SKM-1 (cell line): ENCODE measurements around the gene C2CD3.
A peak's percentile ranks its signal among the peaks of the same experiment; 100 is the strongest.

Experiments used
- DNase-seq: peaks from one replicate; lab custom pipeline; 2025; ENCODE audit not compliant: unreplicated experiment; lab: John Stamatoyannopoulos, UW

Gene C2CD3

GRCh38 chr11:74170694-74171629, at the start of gene C2CD3, which contains the start of gene PPME1:
TSS of gene C2CD3 (minus strand) at chr11:74171002. CDS start at chr11:74170792, 210 bp downstream.
TSS of gene PPME1 (plus strand) at chr11:74171289. CDS start at chr11:74171422, 133 bp downstream.
- peak; percentile 98 for DNase-seq

GRCh38 chr11:74220376-74220775, 49.6 kb upstream of the C2CD3 start:
- no peak for DNase-seq

GRCh38 chr11:74212533-74212932, 41.7 kb upstream of the C2CD3 start:
- no peak for DNase-seq

- DNase-seq = no peak
These were observed 37.7 kb upstream of the C2CD3 start for GRCh38 chr11:74208507-74208906.

- DNase-seq = no peak
These were observed 35.9 kb upstream of the C2CD3 start for GRCh38 chr11:74206746-74207145.

GRCh38 chr11:74205181-74205580, 34.4 kb upstream of the C2CD3 start:
- no peak for DNase-seq

- no peak for DNase-seq
These were observed 33.9 kb upstream of the C2CD3 start for GRCh38 chr11:74204701-74205100.

- no peak for DNase-seq
These were observed 33.2 kb upstream of the C2CD3 start for GRCh38 chr11:74203966-74204365.

GRCh38 chr11:74196781-74197486, 26.1 kb upstream of the C2CD3 start:
- no peak for DNase-seq

GRCh38 chr11:74195828-74196227, 25.0 kb upstream of the C2CD3 start:
- no peak for DNase-seq

- DNase-seq = no peak
These were observed 14.9 kb upstream of the C2CD3 start for GRCh38 chr11:74185695-74186094.

GRCh38 chr11:74185285-74185684, 14.5 kb upstream of the C2CD3 start:
- DNase-seq = no peak

GRCh38 chr11:74182635-74183034, 11.8 kb upstream of the C2CD3 start:
- no peak for DNase-seq

- DNase-seq = no peak
These were observed 8.6 kb upstream of the C2CD3 start for GRCh38 chr11:74179234-74180052.

- DNase-seq = no peak
These were observed 5.1 kb upstream of the C2CD3 start for GRCh38 chr11:74175920-74176319.

- no peak for DNase-seq
These were observed 1.2 kb upstream of the C2CD3 start for GRCh38 chr11:74171997-74172396.

- no peak for DNase-seq
These were observed 797 bp upstream of the C2CD3 start for GRCh38 chr11:74171630-74171968.

- DNase-seq = no peak
These were observed 904 bp downstream of the C2CD3 start for GRCh38 chr11:74169738-74170458.

GRCh38 chr11:74168838-74169237, 2.0 kb downstream of the C2CD3 start:
- DNase-seq = no peak

GRCh38 chr11:74162681-74163467, 7.9 kb downstream of the C2CD3 start:
- no peak for DNase-seq
